DMS53 (cell line): Measurements from ENCODE around the gene RRAGA.
"Not testable (repeated sequence)": the region's sequence is repeated elsewhere in the genome, so short reads cannot be mapped to it uniquely, and the experiment has no call there.

Experiments used
- DNase-seq: peaks from one replicate; lab custom pipeline; 2025; lab: John Stamatoyannopoulos, UW

Gene RRAGA

DNA sequence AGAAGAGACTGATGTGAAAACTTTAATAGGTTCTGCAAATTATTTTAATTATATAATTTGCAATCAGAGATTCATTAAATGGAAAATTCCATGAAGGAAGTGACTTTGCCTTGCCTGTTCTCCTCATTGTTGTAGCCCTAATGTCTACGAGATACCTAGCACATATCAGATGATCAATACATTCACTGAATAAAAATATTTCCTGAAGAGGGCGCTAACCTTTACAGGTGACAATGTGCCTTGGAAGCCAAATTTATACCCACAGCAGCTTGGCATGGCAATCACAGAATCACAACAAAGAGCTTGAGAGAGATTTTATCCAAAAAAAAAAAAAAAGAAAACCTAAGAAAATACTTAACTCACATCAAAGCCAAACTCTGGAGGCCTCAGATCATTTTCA is 36.1 kb downstream of the RRAGA start:
- DNase-seq, result peak; percentile 67

- DNase-seq, result no peak
Measured at GRCh38 chr9:19087106-19088000, 38.1 kb downstream of the RRAGA start.

DNA sequence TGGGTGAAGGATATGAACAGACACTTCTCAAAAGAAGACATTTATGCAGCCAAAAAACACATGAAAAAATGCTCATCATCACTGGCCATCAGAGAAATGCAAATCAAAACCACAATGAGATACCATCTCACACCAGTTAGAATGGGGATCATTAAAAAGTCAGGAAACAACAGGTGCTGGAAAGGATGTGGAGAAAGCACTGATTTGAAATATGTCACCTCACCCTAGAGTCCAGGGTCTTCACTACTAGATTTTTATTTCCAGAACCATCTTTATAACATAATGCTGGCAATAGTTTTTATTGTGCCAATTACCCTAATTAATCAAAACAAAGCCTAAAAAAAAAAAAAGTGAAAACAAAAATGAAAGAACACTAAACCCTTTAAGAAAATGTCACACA is 48.2 kb downstream of the RRAGA start:
- DNase-seq, result not testable (repeated sequence)
